ENCODE data around the gene SKOR2. TPM values are rescaled to one million over a fixed set of nuclear protein-coding genes. Genes with fewer than 3 reads are reported as not detected.
A peak's percentile ranks its signal among the peaks of the same experiment; 100 is the strongest.
"Not testable (repeated sequence)": the region's sequence is repeated elsewhere in the genome, so short reads cannot be mapped to it uniquely, and the experiment has no call there.

SKOR2 gene
- total RNA-seq, 1 donor from 2014 or later = not detected

DNA sequence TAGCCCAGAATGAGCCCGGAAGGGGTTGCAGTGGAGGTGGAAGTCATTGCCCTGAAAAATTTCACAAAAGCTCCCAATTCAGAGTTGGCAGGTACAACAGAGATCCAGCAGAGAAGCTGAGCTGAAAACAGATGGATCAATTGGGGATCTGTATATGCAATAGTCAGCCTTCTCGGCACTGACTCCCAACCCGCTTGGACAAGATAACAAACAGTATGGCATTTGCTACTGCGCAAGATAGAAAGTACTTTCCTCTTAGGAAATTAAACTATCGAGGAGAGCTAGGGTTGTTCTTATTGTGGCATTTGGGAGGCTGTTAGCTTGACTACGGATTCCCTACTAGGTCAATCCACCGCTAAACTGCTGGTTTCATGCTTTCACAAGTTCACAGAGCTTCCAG, 63.7 kb downstream of the SKOR2 start:
- no peak overlapping the region for H3K4me3 ChIP-seq (ENCODE audit: low read depth, low read length)
- TF ChIP-seq, protein P1, sequence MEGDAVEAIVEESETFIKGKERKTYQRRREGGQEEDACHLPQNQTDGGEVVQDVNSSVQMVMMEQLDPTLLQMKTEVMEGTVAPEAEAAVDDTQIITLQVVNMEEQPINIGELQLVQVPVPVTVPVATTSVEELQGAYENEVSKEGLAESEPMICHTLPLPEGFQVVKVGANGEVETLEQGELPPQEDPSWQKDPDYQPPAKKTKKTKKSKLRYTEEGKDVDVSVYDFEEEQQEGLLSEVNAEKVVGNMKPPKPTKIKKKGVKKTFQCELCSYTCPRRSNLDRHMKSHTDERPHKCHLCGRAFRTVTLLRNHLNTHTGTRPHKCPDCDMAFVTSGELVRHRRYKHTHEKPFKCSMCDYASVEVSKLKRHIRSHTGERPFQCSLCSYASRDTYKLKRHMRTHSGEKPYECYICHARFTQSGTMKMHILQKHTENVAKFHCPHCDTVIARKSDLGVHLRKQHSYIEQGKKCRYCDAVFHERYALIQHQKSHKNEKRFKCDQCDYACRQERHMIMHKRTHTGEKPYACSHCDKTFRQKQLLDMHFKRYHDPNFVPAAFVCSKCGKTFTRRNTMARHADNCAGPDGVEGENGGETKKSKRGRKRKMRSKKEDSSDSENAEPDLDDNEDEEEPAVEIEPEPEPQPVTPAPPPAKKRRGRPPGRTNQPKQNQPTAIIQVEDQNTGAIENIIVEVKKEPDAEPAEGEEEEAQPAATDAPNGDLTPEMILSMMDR (conservative IDR thresholded peaks at IDR 0.05; ENCODE audit: low read depth, low read length) = no peak

DNA sequence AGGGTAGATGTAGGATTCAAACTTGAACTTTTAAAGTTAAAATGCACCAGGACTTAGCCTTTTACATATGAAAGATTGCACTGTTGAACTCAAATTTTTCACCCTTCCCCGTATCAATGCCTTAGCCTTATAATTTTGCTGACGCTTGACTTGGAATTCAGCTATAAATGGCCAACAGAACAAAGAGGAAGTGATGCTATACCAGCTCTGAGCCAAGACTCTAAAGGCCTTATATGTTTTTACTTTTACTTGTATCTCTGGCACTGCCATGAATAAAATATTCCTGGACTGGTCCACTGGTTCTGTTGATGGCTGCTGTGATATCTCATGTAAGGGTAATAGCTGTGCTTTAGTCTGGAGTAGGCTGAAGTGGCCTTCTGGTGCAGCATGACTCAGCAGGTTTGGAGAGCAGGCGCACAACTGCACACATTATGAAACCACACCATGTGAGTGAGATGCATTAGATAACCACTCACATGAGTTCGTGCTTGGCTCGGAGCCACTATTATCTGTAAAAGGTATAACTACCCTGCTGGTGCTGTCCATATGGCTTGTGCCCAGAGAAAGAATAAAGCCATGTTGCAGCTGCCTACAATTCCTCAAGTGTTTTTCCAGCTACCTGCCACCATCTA, 66.9 kb downstream of the SKOR2 start:
- no peak overlapping the region for H3K4me3 ChIP-seq (ENCODE audit: low read depth, low read length)
- no peak for DNase-seq (ENCODE audit: low read depth)
- TF ChIP-seq, protein P1 (conservative IDR thresholded peaks at IDR 0.05; ENCODE audit: low read depth, low read length) = no peak

More for the DNA sequence above, 63.7 kb downstream of the SKOR2 start:
- no peak for DNase-seq (ENCODE audit: low read depth)

DNA sequence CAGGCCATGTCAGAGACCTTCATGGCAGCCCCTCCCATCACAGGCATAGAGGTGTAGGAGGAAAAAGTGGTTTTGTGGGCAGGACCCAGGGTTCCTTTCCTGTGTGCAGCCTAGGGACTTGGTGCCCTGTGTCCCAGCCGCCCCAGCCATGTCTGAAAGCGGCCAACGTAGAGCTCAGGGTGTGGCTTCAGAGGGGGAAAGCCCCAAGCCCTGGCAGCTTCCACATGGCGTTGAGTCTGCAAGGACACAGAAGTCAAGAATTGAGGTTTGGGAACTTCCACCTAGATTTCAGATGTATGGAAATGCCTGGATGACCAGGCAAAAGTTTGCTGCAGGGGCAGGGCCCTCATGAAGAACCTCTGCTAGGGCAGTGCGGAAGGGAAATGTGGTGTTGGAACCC, 69.3 kb downstream of the SKOR2 start:
- H3K4me3 ChIP-seq (ENCODE audit: low read depth, low read length); DNase-seq (ENCODE audit: low read depth): not testable (repeated sequence)

DNA sequence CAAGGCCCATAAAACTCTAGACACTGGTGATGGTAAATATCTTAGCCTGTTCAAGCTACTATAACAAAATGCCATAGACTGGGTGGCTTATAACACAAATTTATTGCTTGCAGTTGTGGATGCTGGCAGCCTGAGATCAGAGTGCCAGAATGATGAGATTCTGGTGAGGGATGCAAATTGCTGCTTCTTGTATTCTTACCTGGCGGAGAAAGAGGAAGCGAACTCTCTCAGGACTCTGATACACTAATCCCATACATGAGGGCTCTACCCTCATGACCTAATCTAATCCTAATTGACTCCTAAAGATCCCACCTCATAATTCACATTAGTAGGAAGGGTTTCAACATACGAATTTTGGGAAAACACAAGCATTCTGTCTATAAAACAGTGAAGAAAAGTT, 70.7 kb downstream of the SKOR2 start:
- DNase-seq (ENCODE audit: low read depth) = no peak
- TF ChIP-seq, protein P1 (conservative IDR thresholded peaks at IDR 0.05; ENCODE audit: low read depth, low read length) = no peak
- H3K4me3 ChIP-seq (ENCODE audit: low read depth, low read length) = no peak overlapping the region

DNA sequence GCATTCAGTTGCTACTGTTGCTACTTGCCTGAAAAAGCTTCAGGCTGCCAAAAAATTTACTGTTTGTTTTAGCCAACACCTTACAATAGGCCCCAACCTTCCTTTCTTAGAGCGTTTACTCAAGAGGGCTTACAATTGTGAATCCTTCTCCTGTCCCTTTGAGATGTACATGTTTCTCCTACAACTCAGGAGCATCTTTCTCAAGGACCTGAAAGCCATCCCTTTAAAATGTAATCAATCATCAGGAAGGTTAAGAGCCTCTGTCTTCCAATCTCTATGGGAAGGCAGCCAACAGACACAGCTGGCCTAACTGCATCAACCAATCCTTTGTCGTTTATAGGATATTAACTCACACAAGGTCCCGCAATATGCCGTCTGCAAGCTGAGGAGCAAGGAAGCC, 71.9 kb downstream of the SKOR2 start:
- no peak overlapping the region for H3K4me3 ChIP-seq (ENCODE audit: low read depth, low read length)
- no peak for DNase-seq (ENCODE audit: low read depth)
- TF ChIP-seq, protein P1 (conservative IDR thresholded peaks at IDR 0.05; ENCODE audit: low read depth, low read length) = no peak

DNA sequence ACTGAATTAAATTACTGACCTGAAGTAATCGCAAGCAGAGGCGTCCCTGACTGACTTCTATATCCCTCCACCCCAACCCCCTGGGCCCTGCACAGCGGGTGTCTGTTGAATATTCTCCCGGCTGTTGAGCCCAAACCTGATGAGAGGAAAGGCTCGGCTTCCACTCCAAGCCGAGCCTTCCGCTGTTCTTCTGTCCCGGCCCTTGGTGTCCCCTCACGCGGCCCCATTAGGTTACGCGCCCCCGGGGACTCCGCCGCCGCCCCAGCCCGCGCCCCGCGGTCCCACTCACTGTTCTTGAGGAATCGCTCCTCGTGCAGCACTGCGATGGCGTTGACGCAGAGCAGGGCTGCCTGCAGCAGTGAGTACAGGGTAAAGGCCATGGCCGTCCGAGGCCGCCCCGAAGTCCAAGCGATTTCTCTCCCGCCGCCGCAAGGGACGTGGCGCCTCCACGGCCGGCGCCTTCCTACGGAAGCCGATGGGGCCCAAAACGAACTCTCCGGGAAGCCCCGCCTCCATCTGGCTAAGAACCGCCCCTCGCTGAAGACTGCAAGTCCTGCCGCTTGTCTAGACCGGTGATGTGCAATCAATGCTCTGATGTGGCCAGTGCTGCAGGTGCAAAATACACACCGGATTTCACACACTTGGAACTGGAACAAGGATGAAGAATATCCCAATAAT, 75.4 kb downstream of the SKOR2 start, which contains the start of gene IER3IP1:
TSS of gene IER3IP1 (minus strand) at position 467 of the 678 bp plus-strand sequence. CDS start at position 380, 87 bp downstream.
- DNase-seq (ENCODE audit: low read depth) = no peak
- peak within 1 kb of the TSS; percentile 98 for H3K4me3 ChIP-seq (ENCODE audit: low read depth, low read length)
- TF ChIP-seq, protein P1 (conservative IDR thresholded peaks at IDR 0.05; ENCODE audit: low read depth, low read length) = no peak

DNA sequence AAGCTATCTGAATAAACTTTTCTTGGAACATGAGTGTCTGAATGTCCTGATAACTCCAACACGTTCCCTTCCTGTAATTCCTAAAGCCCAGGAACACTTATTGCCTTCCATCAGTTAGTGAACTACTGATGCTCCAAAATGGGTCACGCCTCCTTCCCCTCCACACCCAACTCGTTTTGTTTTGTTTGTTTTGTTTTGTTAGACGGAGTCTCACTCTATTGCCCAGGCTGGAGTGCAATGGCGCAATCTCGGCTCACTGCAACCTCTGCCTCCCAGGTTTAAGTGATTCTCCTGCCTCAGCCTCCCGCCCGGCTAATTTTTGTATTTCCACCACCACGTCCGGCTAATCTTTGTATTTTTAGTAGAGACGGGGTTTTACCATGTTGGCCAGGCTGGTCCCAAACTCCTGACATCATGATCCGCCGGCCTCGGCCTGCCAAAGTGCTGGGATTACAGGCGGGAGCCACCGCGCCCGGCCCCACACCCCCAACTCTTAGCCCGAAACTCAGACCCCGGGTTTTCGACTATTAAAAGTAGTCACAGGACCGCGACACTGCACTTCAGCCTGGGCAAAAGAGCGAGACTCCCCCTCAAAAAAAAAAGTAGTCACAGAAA, 76.1 kb downstream of the SKOR2 start:
- no peak for DNase-seq (ENCODE audit: low read depth)
- TF ChIP-seq, protein P1 (conservative IDR thresholded peaks at IDR 0.05; ENCODE audit: low read depth, low read length) = no peak
- peak overlapping the region; percentile 98 for H3K4me3 ChIP-seq (ENCODE audit: low read depth, low read length)
